ENCODE results near the gene PTPRM. TPM values are rescaled to one million over a fixed set of nuclear protein-coding genes. Genes with fewer than 3 reads are reported as not detected.

Gene PTPRM
- polyA plus RNA-seq, 1 experiment = 81.1 TPM

GRCh38 chr18:8003878-8004675, 437.0 kb downstream of the PTPRM start:
- TF ChIP-seq CTCF (IDR thresholded peaks at IDR 0.05; ENCODE audit: low read depth, low read length) = no peak
- no peak overlapping the region for H3K4me3 ChIP-seq (ENCODE audit: low read depth, low read length)
- H3K27ac ChIP-seq (ENCODE audit: low read depth, low read length) = peak overlapping the region; percentile 42
- H3K27me3 ChIP-seq (ENCODE audit: control insufficient read depth, insufficient read depth, low read length) = no peaks in the 10 kb centered on the region
- ChIA-PET POLR2A (no interaction called here), CTCF (interaction anchor here (0.9 kb wide), 1 partner anchor 214 kb away, joined by 3 read pairs; no protein-coding TSS in a partner anchor)
- no peak for DNase-seq (ENCODE audit: low read depth, low spot score)
- H3K9me3 ChIP-seq (ENCODE audit: control insufficient read depth, insufficient read depth, low read length) = no peaks in the 10 kb centered on the region

GRCh38 chr18:8004792-8005191, 437.7 kb downstream of the PTPRM start:
- no peak overlapping the region for H3K27ac ChIP-seq (ENCODE audit: low read depth, low read length)
- H3K9me3 ChIP-seq (ENCODE audit: control insufficient read depth, insufficient read depth, low read length) = no peaks in the 10 kb centered on the region
- DNase-seq (ENCODE audit: low read depth, low spot score) = no peak
- TF ChIP-seq CTCF (IDR thresholded peaks at IDR 0.05; ENCODE audit: low read depth, low read length) = no peak
- H3K27me3 ChIP-seq (ENCODE audit: control insufficient read depth, insufficient read depth, low read length) = no peaks in the 10 kb centered on the region
- ChIA-PET POLR2A (no interaction called here), CTCF (interaction anchor here (0.6 kb wide), 2 partner anchors 60 to 85 kb away, joined by 3 read pairs; no protein-coding TSS in a partner anchor)
- no peak overlapping the region for H3K4me3 ChIP-seq (ENCODE audit: low read depth, low read length)

GRCh38 chr18:8005870-8006569, 438.9 kb downstream of the PTPRM start:
- H3K27ac ChIP-seq (ENCODE audit: low read depth, low read length) = no peak overlapping the region
- CTCF ChIA-PET = no interaction called here
- no peak for TF ChIP-seq CTCF (IDR thresholded peaks at IDR 0.05; ENCODE audit: low read depth, low read length)
- DNase-seq (ENCODE audit: low read depth, low spot score) = no peak
- no peaks in the 10 kb centered on the region for H3K9me3 ChIP-seq (ENCODE audit: control insufficient read depth, insufficient read depth, low read length)
- H3K27me3 ChIP-seq (ENCODE audit: control insufficient read depth, insufficient read depth, low read length) = no peaks in the 10 kb centered on the region
- POLR2A ChIA-PET = no interaction called here
- no peak overlapping the region for H3K4me3 ChIP-seq (ENCODE audit: low read depth, low read length)

GRCh38 chr18:8006979-8007378, 439.9 kb downstream of the PTPRM start:
- ChIA-PET CTCF (no interaction called here), POLR2A (no interaction called here)
- H3K9me3 ChIP-seq (ENCODE audit: control insufficient read depth, insufficient read depth, low read length) = no peaks in the 10 kb centered on the region
- no peak overlapping the region for H3K27ac ChIP-seq (ENCODE audit: low read depth, low read length)
- no peak overlapping the region for H3K4me3 ChIP-seq (ENCODE audit: low read depth, low read length)
- no peak for DNase-seq (ENCODE audit: low read depth, low spot score)
- no peaks in the 10 kb centered on the region for H3K27me3 ChIP-seq (ENCODE audit: control insufficient read depth, insufficient read depth, low read length)
- no peak for TF ChIP-seq CTCF (IDR thresholded peaks at IDR 0.05; ENCODE audit: low read depth, low read length)

- ChIA-PET CTCF (interaction anchor here (0.7 to 1.1 kb wide), 2 partner anchors 49 to 218 kb away, joined by 3 read pairs; no protein-coding TSS in a partner anchor), POLR2A (no interaction called here)
- Histone ChIP-seq H3K27ac (ENCODE audit: low read depth, low read length) (no peak overlapping the region), H3K9me3 (ENCODE audit: control insufficient read depth, insufficient read depth, low read length) (no peaks in the 10 kb centered on the region), H3K4me3 (ENCODE audit: low read depth, low read length) (no peak overlapping the region), H3K27me3 (ENCODE audit: control insufficient read depth, insufficient read depth, low read length) (no peaks in the 10 kb centered on the region)
- no peak for TF ChIP-seq CTCF (IDR thresholded peaks at IDR 0.05; ENCODE audit: low read depth, low read length)
- DNase-seq (ENCODE audit: low read depth, low spot score) = no peak
Observed at GRCh38 chr18:8008033-8008432, 440.9 kb downstream of the PTPRM start.
